LNCaP clone FGC (cell line): ENCODE measurements around the gene PTPRE.

Experiments
- DNase-seq: peaks from one replicate; pipeline ENCODE4 v3.0.0-alpha.2; 2011; ENCODE audit warnings: low read depth
- H3K4me3 ChIP-seq: 2 replicates; pipeline ENCODE4 v1.5.1; 2011; ENCODE audit warnings: mild to moderate bottlenecking, low read depth, low read length, control low read depth
- TF ChIP-seq, protein P1 (sequence below): IDR thresholded peaks from 2 replicates; pipeline ENCODE4 v1.5.1; 2012; ENCODE audit warnings: mild to moderate bottlenecking; ENCODE audit not compliant: control insufficient read depth, insufficient read depth; ENCODE audit errors: extremely low read depth

PTPRE gene, protein sequence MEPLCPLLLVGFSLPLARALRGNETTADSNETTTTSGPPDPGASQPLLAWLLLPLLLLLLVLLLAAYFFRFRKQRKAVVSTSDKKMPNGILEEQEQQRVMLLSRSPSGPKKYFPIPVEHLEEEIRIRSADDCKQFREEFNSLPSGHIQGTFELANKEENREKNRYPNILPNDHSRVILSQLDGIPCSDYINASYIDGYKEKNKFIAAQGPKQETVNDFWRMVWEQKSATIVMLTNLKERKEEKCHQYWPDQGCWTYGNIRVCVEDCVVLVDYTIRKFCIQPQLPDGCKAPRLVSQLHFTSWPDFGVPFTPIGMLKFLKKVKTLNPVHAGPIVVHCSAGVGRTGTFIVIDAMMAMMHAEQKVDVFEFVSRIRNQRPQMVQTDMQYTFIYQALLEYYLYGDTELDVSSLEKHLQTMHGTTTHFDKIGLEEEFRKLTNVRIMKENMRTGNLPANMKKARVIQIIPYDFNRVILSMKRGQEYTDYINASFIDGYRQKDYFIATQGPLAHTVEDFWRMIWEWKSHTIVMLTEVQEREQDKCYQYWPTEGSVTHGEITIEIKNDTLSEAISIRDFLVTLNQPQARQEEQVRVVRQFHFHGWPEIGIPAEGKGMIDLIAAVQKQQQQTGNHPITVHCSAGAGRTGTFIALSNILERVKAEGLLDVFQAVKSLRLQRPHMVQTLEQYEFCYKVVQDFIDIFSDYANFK

DNA sequence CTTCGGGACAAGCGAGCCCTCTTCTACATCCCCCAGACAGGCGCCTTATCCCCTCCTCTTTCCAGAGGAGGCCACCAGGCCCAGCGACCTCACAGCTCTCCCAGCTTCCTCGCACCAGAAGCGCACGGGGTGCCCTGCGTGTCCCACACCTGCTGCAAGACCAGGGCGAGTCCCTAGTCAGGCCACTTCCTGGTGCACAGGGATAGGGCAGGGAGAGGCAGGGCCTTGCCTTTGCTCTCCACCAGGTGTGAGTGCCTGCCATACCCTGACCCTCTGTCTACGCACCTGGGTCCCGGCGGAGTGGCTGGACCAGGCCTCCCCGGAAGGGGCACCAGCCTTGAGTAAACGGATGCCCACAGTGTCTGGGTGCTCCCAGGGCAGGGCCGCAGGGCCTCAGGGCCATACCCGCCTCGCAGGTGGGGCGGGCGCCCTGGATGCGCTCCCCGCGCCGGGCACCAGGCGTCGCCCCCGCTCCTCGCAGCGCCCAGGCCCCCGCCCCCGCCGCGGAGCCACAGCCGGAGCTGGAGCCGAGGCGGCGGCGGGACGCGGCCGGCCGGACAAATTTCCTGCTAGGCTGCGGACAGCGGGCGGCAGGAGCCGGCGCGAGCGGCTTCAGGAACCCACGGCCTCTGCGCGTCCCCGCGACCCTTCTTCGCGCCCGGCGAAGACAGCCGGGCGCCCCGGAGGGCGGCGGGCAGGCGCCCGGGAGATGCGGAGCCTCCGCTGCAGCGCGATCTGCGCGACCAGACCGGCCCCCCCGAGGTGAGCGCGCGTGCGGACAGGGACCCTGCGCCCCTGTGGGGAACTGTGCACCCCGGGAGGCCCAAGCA lies at the start of gene PTPRE:
TSS of gene PTPRE (plus strand) at position 556 of the 830 bp plus-strand sequence. CDS start 133,779 bp downstream, outside the sequence.
- TF ChIP-seq, protein P1, sequence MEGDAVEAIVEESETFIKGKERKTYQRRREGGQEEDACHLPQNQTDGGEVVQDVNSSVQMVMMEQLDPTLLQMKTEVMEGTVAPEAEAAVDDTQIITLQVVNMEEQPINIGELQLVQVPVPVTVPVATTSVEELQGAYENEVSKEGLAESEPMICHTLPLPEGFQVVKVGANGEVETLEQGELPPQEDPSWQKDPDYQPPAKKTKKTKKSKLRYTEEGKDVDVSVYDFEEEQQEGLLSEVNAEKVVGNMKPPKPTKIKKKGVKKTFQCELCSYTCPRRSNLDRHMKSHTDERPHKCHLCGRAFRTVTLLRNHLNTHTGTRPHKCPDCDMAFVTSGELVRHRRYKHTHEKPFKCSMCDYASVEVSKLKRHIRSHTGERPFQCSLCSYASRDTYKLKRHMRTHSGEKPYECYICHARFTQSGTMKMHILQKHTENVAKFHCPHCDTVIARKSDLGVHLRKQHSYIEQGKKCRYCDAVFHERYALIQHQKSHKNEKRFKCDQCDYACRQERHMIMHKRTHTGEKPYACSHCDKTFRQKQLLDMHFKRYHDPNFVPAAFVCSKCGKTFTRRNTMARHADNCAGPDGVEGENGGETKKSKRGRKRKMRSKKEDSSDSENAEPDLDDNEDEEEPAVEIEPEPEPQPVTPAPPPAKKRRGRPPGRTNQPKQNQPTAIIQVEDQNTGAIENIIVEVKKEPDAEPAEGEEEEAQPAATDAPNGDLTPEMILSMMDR, result peak; percentile 98
- H3K4me3 ChIP-seq, result peak within 1 kb of the TSS; percentile 37
- no peak for DNase-seq

GRCh38 chr10:127860592-127860991 lies 46.3 kb upstream of the PTPRE start:
- H3K4me3 ChIP-seq, result no peak overlapping the region
- DNase-seq, result no peak
- TF ChIP-seq, protein P1, result no peak

GRCh38 chr10:127863231-127863825 lies 43.6 kb upstream of the PTPRE start:
- no peak overlapping the region for H3K4me3 ChIP-seq
- no peak for DNase-seq
- TF ChIP-seq, protein P1, result no peak

DNA sequence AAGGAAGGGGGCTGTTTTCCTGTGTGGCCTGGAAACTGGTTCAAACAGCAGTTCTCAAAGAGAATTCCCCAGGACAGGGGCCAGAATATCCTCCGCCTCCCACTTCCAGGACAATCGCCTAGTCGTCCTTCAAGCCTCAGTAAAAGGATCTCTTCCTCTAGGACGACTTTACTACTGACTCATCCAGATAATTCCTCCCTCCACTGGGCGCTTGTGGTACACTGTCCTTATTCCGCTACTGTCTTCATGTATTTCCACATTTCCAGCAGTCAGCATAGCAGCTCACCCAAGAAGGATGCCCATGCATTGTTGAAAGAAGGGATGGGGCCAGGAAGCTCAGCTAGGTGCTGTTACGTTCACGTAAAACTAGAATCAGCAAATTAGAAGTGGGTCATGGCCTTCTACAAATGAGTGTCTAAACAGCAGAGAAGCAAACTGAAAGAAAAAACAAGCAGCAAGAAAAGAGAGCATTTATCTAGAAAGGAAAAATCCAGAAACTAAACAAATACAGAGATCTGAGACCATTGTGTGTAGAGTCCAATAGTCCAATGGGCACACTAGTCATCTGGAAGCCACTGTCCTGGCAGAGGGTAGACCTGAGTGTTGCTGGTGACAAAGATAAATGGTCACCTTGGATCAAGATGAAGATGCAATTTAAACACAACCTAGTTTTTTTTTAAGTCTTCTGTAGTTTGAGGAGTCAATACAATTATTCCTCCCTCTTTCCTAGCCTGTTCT lies 40.5 kb upstream of the PTPRE start:
- no peak for DNase-seq
- TF ChIP-seq, protein P1, result no peak
- H3K4me3 ChIP-seq, result no peak overlapping the region

DNA sequence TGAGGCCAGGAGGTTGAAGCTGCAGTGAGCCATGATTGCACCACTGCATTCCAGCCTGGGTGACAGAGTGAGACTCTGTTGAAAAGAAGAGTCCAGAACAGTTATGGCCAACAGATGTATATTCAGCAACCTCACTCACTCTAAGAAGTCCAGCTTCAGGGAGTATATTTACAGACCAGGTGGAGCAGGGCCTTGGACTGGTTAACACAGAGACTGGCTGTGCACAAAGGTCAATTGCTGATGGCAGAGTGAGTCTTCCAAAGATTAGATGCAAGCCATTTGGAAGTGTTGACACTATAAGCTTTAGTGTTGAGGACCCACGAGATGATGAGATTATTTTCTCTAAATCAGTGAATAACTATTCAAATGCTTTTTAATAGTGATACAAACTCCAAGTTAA lies 39.1 kb upstream of the PTPRE start:
- DNase-seq, result no peak
- TF ChIP-seq, protein P1, result no peak
- no peak overlapping the region for H3K4me3 ChIP-seq

- no peak for DNase-seq
- TF ChIP-seq, protein P1, result no peak
- no peak overlapping the region for H3K4me3 ChIP-seq
Measured at GRCh38 chr10:127869329-127869728, 37.6 kb upstream of the PTPRE start.
